KOPT-K1 (cell line): ENCODE measurements around the gene LST1.
A peak's percentile ranks its signal among the peaks of the same experiment; 100 is the strongest.

Source experiments
- H3K27ac ChIP-seq: fragments of 200-600 bp; sonication (generic); 2 replicates; pipeline ENCODE4 v1.5.1; 2016; ENCODE audit warnings: antibody characterized with exemption, mild to moderate bottlenecking, low read depth, low read length; ENCODE audit not compliant: poor library complexity, severe bottlenecking
- H3K36me3 ChIP-seq: fragments of 200-600 bp; sonication (generic); 2 replicates; pipeline ENCODE4 v1.5.1; 2017; ENCODE audit warnings: antibody characterized with exemption, mild to moderate bottlenecking, low read length, moderate library complexity; ENCODE audit not compliant: insufficient read depth
- H3K9me3 ChIP-seq: fragments of 200-600 bp; sonication (generic); 2 replicates; pipeline ENCODE4 v1.5.1; 2017; ENCODE audit warnings: antibody characterized with exemption, low read length, mild to moderate bottlenecking; ENCODE audit not compliant: insufficient read depth, poor library complexity, severe bottlenecking

The LST1 gene

DNA sequence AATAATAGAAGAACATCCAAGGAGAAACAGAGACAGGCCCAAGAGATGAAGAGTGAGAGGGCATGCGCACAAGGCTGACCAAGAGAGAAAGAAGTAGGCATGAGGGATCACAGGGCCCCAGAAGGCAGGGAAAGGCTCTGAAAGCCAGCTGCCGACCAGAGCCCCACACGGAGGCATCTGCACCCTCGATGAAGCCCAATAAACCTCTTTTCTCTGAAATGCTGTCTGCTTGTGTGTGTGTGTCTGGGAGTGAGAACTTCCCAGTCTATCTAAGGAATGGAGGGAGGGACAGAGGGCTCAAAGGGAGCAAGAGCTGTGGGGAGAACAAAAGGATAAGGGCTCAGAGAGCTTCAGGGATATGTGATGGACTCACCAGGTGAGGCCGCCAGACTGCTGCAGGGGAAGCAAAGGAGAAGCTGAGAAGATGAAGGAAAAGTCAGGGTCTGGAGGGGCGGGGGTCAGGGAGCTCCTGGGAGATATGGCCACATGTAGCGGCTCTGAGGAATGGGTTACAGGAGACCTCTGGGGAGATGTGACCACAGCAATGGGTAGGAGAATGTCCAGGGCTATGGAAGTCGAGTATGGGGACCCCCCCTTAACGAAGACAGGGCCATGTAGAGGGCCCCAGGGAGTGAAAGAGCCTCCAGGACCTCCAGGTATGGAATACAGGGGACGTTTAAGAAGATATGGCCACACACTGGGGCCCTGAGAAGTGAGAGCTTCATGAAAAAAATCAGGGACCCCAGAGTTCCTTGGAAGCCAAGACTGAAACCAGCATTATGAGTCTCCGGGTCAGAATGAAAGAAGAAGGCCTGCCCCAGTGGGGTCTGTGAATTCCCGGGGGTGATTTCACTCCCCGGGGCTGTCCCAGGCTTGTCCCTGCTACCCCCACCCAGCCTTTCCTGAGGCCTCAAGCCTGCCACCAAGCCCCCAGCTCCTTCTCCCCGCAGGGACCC lies 11.7 kb upstream of the LST1 start:
- H3K9me3 ChIP-seq: no peaks in the 10 kb centered on the region
- H3K27ac ChIP-seq: peak overlapping the region; percentile 86
- H3K36me3 ChIP-seq: peaks cover 26% of the 10 kb centered on the region; the same call in 1 of the 2 replicates

GRCh38 chr6:31575335-31575901 lies 10.7 kb upstream of the LST1 start, which contains the start of gene TNF:
TSS of gene TNF (plus strand) at chr6:31575565. CDS start at chr6:31575742, 177 bp downstream.
- peaks cover 26% of the 10 kb centered on the region; the same call in 1 of the 2 replicates for H3K36me3 ChIP-seq
- no peaks in the 10 kb centered on the region for H3K9me3 ChIP-seq
- H3K27ac ChIP-seq: peak within 1 kb of the TSS; percentile 86

DNA sequence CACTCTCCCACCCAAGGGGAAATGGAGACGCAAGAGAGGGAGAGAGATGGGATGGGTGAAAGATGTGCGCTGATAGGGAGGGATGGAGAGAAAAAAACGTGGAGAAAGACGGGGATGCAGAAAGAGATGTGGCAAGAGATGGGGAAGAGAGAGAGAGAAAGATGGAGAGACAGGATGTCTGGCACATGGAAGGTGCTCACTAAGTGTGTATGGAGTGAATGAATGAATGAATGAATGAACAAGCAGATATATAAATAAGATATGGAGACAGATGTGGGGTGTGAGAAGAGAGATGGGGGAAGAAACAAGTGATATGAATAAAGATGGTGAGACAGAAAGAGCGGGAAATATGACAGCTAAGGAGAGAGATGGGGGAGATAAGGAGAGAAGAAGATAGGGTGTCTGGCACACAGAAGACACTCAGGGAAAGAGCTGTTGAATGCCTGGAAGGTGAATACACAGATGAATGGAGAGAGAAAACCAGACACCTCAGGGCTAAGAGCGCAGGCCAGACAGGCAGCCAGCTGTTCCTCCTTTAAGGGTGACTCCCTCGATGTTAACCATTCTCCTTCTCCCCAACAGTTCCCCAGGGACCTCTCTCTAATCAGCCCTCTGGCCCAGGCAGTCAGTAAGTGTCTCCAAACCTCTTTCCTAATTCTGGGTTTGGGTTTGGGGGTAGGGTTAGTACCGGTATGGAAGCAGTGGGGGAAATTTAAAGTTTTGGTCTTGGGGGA lies 10.0 kb upstream of the LST1 start:
- Histone ChIP-seq H3K27ac (peak overlapping the region; percentile 86), H3K9me3 (no peaks in the 10 kb centered on the region), H3K36me3 (peaks cover 26% of the 10 kb centered on the region; the same call in 1 of the 2 replicates)

GRCh38 chr6:31576897-31577578 lies 9.0 kb upstream of the LST1 start:
- Histone ChIP-seq H3K9me3 (no peaks in the 10 kb centered on the region), H3K36me3 (peaks cover 26% of the 10 kb centered on the region; the same call in 1 of the 2 replicates), H3K27ac (peak overlapping the region; percentile 86)

GRCh38 chr6:31577579-31577966 lies 8.5 kb upstream of the LST1 start:
- peak overlapping the region; percentile 86 for H3K27ac ChIP-seq
- no peaks in the 10 kb centered on the region for H3K9me3 ChIP-seq
- peaks cover 26% of the 10 kb centered on the region; the same call in 1 of the 2 replicates for H3K36me3 ChIP-seq

DNA sequence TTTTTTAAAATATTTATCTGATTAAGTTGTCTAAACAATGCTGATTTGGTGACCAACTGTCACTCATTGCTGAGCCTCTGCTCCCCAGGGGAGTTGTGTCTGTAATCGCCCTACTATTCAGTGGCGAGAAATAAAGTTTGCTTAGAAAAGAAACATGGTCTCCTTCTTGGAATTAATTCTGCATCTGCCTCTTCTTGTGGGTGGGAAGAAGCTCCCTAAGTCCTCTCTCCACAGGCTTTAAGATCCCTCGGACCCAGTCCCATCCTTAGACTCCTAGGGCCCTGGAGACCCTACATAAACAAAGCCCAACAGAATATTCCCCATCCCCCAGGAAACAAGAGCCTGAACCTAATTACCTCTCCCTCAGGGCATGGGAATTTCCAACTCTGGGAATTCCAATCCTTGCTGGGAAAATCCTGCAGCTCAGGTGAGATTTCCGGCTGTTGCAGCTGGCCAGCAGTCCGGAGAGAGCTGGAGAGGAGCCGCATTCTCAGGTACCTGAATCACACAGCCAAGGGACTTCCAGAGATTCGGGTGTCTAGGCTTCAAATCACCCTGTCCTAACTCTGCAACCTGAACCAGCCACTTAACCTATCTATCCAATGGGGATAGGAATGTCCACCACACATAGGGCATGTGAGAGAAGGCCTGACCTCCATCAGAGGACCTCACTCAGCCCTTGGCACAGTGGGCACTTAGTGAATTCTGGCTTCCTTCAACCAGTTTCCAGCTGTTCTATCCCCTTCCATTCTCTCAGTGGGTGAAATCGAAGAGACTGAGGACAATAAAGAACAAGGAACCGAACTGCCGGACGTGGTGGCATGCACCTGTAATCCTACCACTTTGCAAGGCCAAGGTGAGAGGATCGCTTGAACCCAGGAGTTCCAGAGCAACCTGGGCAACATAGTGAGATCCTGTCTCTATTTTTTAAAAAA lies 7.6 kb upstream of the LST1 start:
- Histone ChIP-seq H3K27ac (no peak overlapping the region), H3K9me3 (no peaks in the 10 kb centered on the region), H3K36me3 (peaks cover 26% of the 10 kb centered on the region; the same call in 1 of the 2 replicates)

DNA sequence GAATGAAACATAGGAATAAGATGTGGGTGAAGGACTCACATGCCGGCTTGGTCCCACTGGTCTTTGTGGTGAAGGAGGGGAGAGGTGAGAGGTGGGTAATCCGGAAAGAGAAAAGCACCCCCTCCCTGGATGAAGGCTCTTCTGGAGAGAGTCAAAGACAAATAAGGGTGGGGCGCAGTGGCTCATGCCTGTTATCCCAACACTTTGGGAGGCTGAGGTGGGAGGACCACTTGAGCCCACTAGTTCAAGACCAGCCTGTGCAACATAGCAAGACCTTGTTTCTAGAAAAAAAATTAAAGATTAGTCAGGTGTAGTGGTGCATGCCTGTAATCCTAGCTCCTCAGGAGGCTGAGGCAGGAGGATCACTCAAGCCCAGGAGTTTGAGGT lies 7.0 kb upstream of the LST1 start:
- no peak overlapping the region for H3K27ac ChIP-seq
- H3K36me3 ChIP-seq: peaks cover 26% of the 10 kb centered on the region; the same call in 1 of the 2 replicates
- H3K9me3 ChIP-seq: no peaks in the 10 kb centered on the region

GRCh38 chr6:31579546-31580437 lies 6.3 kb upstream of the LST1 start:
- H3K27ac ChIP-seq: peak overlapping the region; percentile 93
- H3K36me3 ChIP-seq: peaks cover 26% of the 10 kb centered on the region; the same call in 1 of the 2 replicates
- no peaks in the 10 kb centered on the region for H3K9me3 ChIP-seq

GRCh38 chr6:31580438-31580740 lies 5.7 kb upstream of the LST1 start:
- Histone ChIP-seq H3K27ac (peak overlapping the region; percentile 93), H3K36me3 (peaks cover 26% of the 10 kb centered on the region; the same call in 1 of the 2 replicates)

DNA sequence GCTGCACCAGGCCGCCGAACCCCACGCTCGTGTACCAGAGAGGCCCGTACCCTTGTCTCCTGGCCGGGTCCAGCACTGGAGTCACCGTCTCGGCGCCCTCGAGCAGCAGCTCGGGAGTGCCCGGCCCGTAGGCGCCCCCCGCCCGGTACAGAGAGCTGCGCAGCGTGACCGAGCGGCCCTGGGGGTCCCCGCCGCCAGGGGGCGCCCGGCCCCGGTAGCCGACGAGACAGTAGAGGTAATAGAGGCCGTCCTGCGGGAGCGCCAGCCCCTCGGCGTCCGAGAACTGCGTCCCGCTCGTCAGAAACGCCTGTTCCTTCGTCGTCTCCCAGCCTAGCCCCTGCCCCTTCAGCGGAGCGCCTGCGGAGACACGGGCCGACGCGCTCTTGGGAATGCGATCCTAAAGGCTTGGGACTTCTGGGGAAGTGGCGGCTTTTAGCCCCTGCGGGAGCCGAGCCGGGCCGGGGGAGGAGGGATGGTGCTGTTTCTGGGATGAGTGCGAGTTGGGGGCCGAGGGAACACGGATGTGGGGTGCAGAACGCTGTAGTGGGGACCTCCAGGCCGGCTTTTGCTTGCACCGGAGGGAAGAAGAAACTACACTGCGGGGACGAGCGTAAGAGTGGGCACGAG lies 5.2 kb upstream of the LST1 start:
- H3K9me3 ChIP-seq: no peaks in the 10 kb centered on the region
- peak overlapping the region; percentile 93 for H3K27ac ChIP-seq
- H3K36me3 ChIP-seq: peaks cover 26% of the 10 kb centered on the region; the same call in 1 of the 2 replicates

More at GRCh38 chr6:31580438-31580740, 5.7 kb upstream of the LST1 start:
- no peaks in the 10 kb centered on the region for H3K9me3 ChIP-seq

- peak overlapping the region; percentile 93 for H3K27ac ChIP-seq
- H3K9me3 ChIP-seq: no peaks in the 10 kb centered on the region
- peaks cover 24% of the 10 kb centered on the region; the same call in 1 of the 2 replicates for H3K36me3 ChIP-seq
Measured at GRCh38 chr6:31581434-31582229, 4.4 kb upstream of the LST1 start.

DNA sequence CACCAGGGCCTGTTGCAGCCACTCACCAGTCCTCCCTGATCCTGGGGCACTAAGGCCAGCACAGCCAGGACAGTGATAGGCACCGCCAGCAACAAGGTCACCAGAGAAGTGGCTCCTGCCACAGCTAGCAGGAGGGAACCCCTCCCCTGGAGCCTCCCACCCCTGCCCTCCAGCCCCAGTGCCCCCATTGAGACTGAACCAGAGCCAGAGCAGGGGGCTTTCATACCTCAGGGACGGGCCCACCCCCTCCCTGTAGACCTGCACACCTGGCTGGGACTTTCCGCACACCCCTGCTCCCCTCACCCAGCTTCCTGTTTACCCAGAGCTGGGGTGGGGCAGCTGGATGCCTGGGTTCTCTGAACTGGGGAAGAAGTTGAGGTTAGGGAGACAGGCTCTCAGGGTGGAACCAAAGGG lies 3.8 kb upstream of the LST1 start, which contains the start of gene LTB:
TSS of gene LTB (minus strand) at position 195 of the 414 bp plus-strand sequence. CDS start at position 188, 7 bp downstream.
- Histone ChIP-seq H3K36me3 (peaks cover 18% of the 10 kb centered on the region; the same call in 1 of the 2 replicates), H3K27ac (peak within 1 kb of the TSS; percentile 93), H3K9me3 (no peaks in the 10 kb centered on the region)
